HepG2 (cell line): ENCODE results near the gene CES2. TPM values are rescaled to one million over a fixed set of nuclear protein-coding genes. Genes with fewer than 3 reads are reported as not detected.

Experiments
- ATAC-seq: fragments of 200-7000 bp; cut with Tn5 transposase; 3 replicates; pipeline ENCODE4 v1.9.1; 2020; ENCODE audit warnings: mild to moderate bottlenecking, moderate library complexity
- BruUV-seq: library from RNA; stranded (reverse); fragments of 400-500 nt; replicated peaks from 2 replicates; lab custom pipeline; 2021; lab: Mats Ljungman, UMichigan
- CTCF ChIA-PET: fragments of 300-600 bp; formaldehyde crosslinking; extraction: SDS; loops from one replicate; lab custom pipeline; 2021; ENCODE audit warnings: low total read pairs, inconsistent platforms, low intra/inter-chr PET ratio; lab: Yijun Ruan, JAX
- POLR2A ChIA-PET: fragments of 350-600 bp; sonication (Branson Sonifier 250); formaldehyde crosslinking; loops from one replicate; lab custom pipeline; 2020; ENCODE audit warnings: antibody characterized with exemption, inconsistent platforms; lab: Yijun Ruan, JAX
- DNase-seq: peaks from one replicate; pipeline ENCODE4 v3.0.0-alpha.2; 2015; ENCODE audit warnings: low spot score
- FAIRE-seq: peaks from 3 replicates; lab custom pipeline; 2011; peaks lifted over from hg19 to GRCh38; lab: Jason Lieb, UNC
- H2AFZ ChIP-seq: one replicate; pipeline ENCODE4 v1.6.1; 2011; ENCODE audit warnings: low read length, inconsistent platforms
- H3K27ac ChIP-seq: fragments of 300-600 bp; 3 replicates; pipeline ENCODE4 v1.8.0; 2011; ENCODE audit warnings: mixed run types, mild to moderate bottlenecking, mixed read lengths, low read length, inconsistent platforms; ENCODE audit not compliant: insufficient read depth; ENCODE audit errors: extremely low read length
- H3K27me3 ChIP-seq, 2 experiments: fragments of 200-600 bp in 1 of 2; 2 replicates in 1 of 2; 3 replicates in 1 of 2; pipeline versions ENCODE4 v1.6.0 to v1.8.0; 2011; ENCODE audit warnings: low read length in 2 of 2, mild to moderate bottlenecking in 2 of 2, moderate library complexity in 2 of 2, inconsistent platforms in 1 of 2; ENCODE audit not compliant: insufficient read depth in 2 of 2, control insufficient read depth in 1 of 2
- H3K36me3 ChIP-seq, 2 experiments: fragments of 200-600 bp in 1 of 2; replicated peaks in 1 of 2; 2 replicates in 1 of 2; 3 replicates in 1 of 2; pipeline versions ENCODE4 v1.5.1 to v1.8.0; 2011; ENCODE audit warnings: low read length in 2 of 2, inconsistent platforms in 1 of 2; ENCODE audit not compliant: insufficient read depth in 2 of 2, control insufficient read depth in 1 of 2
- H3K4me1 ChIP-seq: 2 replicates; pipeline ENCODE4 v1.5.1; 2012; ENCODE audit warnings: low read length, inconsistent platforms; ENCODE audit not compliant: insufficient read depth
- H3K4me2 ChIP-seq: 2 replicates; pipeline ENCODE4 v1.6.0; 2011; ENCODE audit warnings: low read depth, low read length, inconsistent platforms
- H3K4me3 ChIP-seq, 3 experiments: fragments of 200-600 bp in 1 of 3; sonication (generic), shearing (Covaris generic) in 1 of 3; replicated peaks in 1 of 3; 2 replicates each; pipeline ENCODE4 v1.5.1; 2011 to 2016; ENCODE audit warnings: low read length in 3 of 3, inconsistent platforms in 2 of 3, low read depth in 2 of 3, mild to moderate bottlenecking in 2 of 3, control low read depth in 1 of 3, mixed read lengths in 1 of 3; ENCODE audit not compliant: insufficient read depth in 1 of 3
- H3K79me2 ChIP-seq: one replicate; pipeline ENCODE4 v1.6.1; 2011; ENCODE audit warnings: low read length, inconsistent platforms; ENCODE audit not compliant: insufficient read depth
- H3K9ac ChIP-seq: 2 replicates; pipeline ENCODE4 v1.6.0; 2011; ENCODE audit warnings: mild to moderate bottlenecking, low read depth, low read length, inconsistent platforms; ENCODE audit not compliant: insufficient read depth
- H3K9me3 ChIP-seq: 2 replicates; pipeline ENCODE4 v1.5.1; 2012; ENCODE audit warnings: mild to moderate bottlenecking, low read length
- H4K20me1 ChIP-seq: 2 replicates; pipeline ENCODE4 v1.6.0; 2011; ENCODE audit warnings: inconsistent platforms, mild to moderate bottlenecking, low read length, moderate library complexity; ENCODE audit not compliant: insufficient read depth
- CENPX ChIP-seq: sonication (generic); formaldehyde crosslinking; IDR thresholded peaks from 2 replicates; pipeline ENCODE4 v1.9.0; 2021; ENCODE audit warnings: mild to moderate bottlenecking, missing genetic modification reagents, moderate library complexity
- CREB1 ChIP-seq, 2 experiments: fragments of 450-650 bp in 1 of 2; IDR thresholded peaks; 2 replicates each; pipeline ENCODE4 v1.6.1; 2016 to 2017; ENCODE audit warnings: control low read depth in 1 of 2, mild to moderate bottlenecking in 1 of 2, missing compliant biosample characterization in 1 of 2, missing genetic modification characterization in 1 of 2
- FOSL1 ChIP-seq: sonication (generic); formaldehyde crosslinking; IDR thresholded peaks from 2 replicates; pipeline ENCODE4 v1.9.0; 2021; ENCODE audit warnings: missing genetic modification reagents, borderline replicate concordance
- HNRNPL ChIP-seq: fragments of 200-400 bp; formaldehyde crosslinking; IDR thresholded peaks from 2 replicates; pipeline ENCODE4 v1.6.1; 2017; ENCODE audit warnings: mild to moderate bottlenecking, low read depth, low read length
- JDP2 ChIP-seq: sonication (generic); formaldehyde crosslinking; IDR thresholded peaks from 2 replicates; pipeline ENCODE4 v1.8.1; 2022; ENCODE audit warnings: missing genetic modification reagents, borderline replicate concordance
- NFKB2 ChIP-seq: sonication (generic); formaldehyde crosslinking; IDR thresholded peaks from 2 replicates; pipeline ENCODE4 v1.4.0; 2020; ENCODE audit warnings: missing genetic modification reagents, borderline replicate concordance
- PCBP2 ChIP-seq: fragments of 200-400 bp; formaldehyde crosslinking; optimal IDR thresholded peaks from 2 replicates; pipeline ENCODE3; 2018; ENCODE audit warnings: low read length, low read depth; ENCODE audit not compliant: poor library complexity, severe bottlenecking
- RXRB ChIP-seq: IDR thresholded peaks from 2 replicates; pipeline ENCODE4 v1.6.1; 2016; ENCODE audit warnings: borderline replicate concordance, missing genetic modification reagents, missing compliant biosample characterization
- SKI ChIP-seq: fragments of 450-650 bp; IDR thresholded peaks from one replicate; pipeline ENCODE4 v1.6.1; 2018; ENCODE audit warnings: mild to moderate bottlenecking; ENCODE audit not compliant: partially characterized antibody
- ZKSCAN5 ChIP-seq: sonication (generic); formaldehyde crosslinking; IDR thresholded peaks from 2 replicates; pipeline ENCODE4 v1.5.1; 2020; ENCODE audit warnings: mild to moderate bottlenecking, missing genetic modification reagents
- ZNF136 ChIP-seq: sonication (generic); formaldehyde crosslinking; IDR thresholded peaks from 2 replicates; pipeline ENCODE4 v1.8.1; 2022; ENCODE audit warnings: low read depth, mild to moderate bottlenecking, moderate library complexity, missing genetic modification reagents
- ZNF207 ChIP-seq: fragments of 450-650 bp; IDR thresholded peaks from 2 replicates; pipeline ENCODE4 v1.6.1; 2016; ENCODE audit warnings: antibody characterized with exemption, borderline replicate concordance
- ZNF33A ChIP-seq: sonication (generic); formaldehyde crosslinking; IDR thresholded peaks from 2 replicates; pipeline ENCODE4 v1.5.1; 2020; ENCODE audit warnings: missing genetic modification reagents, mild to moderate bottlenecking, moderate library complexity, borderline replicate concordance
- ZNF768 ChIP-seq: sonication (generic); formaldehyde crosslinking; IDR thresholded peaks from 2 replicates; pipeline ENCODE4 v1.4.0; 2020; ENCODE audit warnings: missing genetic modification reagents
- WGBS: methylation state at CpG from one replicate; pipeline ENCODE4 v1.1.6; 2017; ENCODE audit warnings: low lambda C conversion rate; 5-methylcytosine and 5-hydroxymethylcytosine counted together
- in situ Hi-C: cut with HindIII; loops from 2 replicates; pipeline ENCODE4 v1.10.0; 2017; ENCODE audit warnings: low pct_unique_long_range_greater_than_20kb; ENCODE audit not compliant: extremely low pct_ligation_motif_present
- intact Hi-C: fragments of 100-400 bp; cut with micrococcal nuclease; formaldehyde crosslinking; loops from one replicate; pipeline ENCODE4 v1.10.0; 2022; ENCODE audit not compliant: unreplicated experiment
- polyA plus RNA-seq, 8 experiments: library from polyadenylated mRNA; depleted of rRNA in 3 of 8; stranded (reverse) in 7 of 8; unstranded in 1 of 8; fragments of >200 nt; fragmentation: Illumina TruSeq in 4 of 8; extraction: Trizol in 4 of 8; gene quantifications; 2 replicates each; pipeline versions ENCODE4 v1.2.1 to v1.2.3, GENCODE V29; 2011 to 2016; ENCODE audit warnings: low read depth in 4 of 8, missing spikeins in 1 of 8, mixed read lengths in 1 of 8; ENCODE audit not compliant: insufficient read depth in 1 of 8
- total RNA-seq, 5 experiments: library from RNA; depleted of rRNA; stranded (reverse); fragments of >200 nt; fragmentation: Illumina TruSeq; extraction: Trizol; gene quantifications; 2 replicates each; pipeline ENCODE4 v1.2.3, GENCODE V29; 2016; ENCODE audit warnings: low read depth in 1 of 5
- TF ChIP-seq, protein P1 (sequence below): sonication (generic); formaldehyde crosslinking; IDR thresholded peaks from 2 replicates; pipeline ENCODE4 v1.4.0; 2020; ENCODE audit warnings: mild to moderate bottlenecking, missing genetic modification reagents
- TF ChIP-seq, protein P2 (sequence below): sonication (generic); formaldehyde crosslinking; IDR thresholded peaks from 2 replicates; pipeline ENCODE4 v1.4.0; 2020; ENCODE audit warnings: missing genetic modification reagents

CES2 gene
- total and polyA plus RNA-seq, 2 of the 13 experiments (the other 11 are each of a cell fraction or from before 2014, with no cell fraction given) = 50.6 to 63.8 TPM

DNA sequence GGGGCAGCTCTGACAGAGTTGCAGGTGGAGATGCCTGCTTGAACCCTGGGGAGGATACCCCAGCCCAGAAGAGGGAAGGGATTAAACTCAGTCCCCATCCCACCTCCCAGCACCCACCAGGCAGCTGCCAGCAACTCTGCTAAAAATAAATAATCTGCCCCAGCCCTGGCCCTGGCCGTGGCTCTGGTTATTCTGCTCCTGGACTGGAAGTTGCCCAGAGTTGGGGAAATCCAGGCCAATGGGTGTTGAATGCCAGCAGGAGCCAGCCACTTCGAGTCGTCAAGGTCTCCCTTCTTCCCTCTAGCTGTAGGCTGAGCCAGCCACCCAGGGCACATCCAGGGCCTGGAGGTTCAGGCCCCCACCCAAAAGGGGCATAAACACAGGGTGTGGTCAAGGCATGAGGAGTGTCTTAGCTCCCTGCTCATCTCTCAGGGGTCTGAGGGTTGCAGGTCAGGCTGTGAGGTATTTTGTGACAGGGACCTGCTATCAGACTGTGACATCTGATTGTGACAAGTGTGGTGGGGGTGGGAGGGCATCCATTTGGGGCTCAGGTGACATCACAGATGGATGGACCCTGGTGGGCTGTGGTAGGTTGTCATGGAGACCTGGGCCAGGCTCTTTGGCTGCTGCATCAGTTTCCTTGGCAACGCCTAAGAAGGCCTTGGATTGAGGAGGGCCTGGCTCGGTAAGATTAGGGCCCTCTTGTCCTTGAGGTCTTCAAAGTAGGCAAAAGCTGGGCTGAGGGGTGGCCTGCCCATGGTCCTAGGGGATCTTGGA lies 9.0 kb upstream of the CES2 start:
- H2AFZ ChIP-seq = no peak overlapping the region
- H3K27ac ChIP-seq = no peak overlapping the region
- DNase-seq (no peak), FAIRE-seq (no peak), ATAC-seq (no peak; the same call in 2 of the 3 replicates)
- H3K79me2 ChIP-seq = no peaks in the 10 kb centered on the region
- intact Hi-C loops (no loop called here), in situ Hi-C loops (no loop called here)
- H3K9ac ChIP-seq = no peak overlapping the region
- H4K20me1 ChIP-seq = no peaks in the 10 kb centered on the region
- CTCF ChIA-PET = interaction anchor here (2.9 kb wide), 1 partner anchor 31 kb away, joined by 28 read pairs; no protein-coding TSS in a partner anchor
- peaks cover 48% of the 10 kb centered on the region for H3K4me1 ChIP-seq
- no peak for TF ChIP-seq PCBP2
- 0 out of 2 replicates have a peak, but pooled peaks have one; percentile 13 for TF ChIP-seq NFKB2
- TF ChIP-seq CREB1 (IDR thresholded peaks at IDR 0.05) = peak; percentile 53; the same call in 1 of the 2 replicates
- no peak for TF ChIP-seq CREB1 (CRISPR knock-in tag; IDR thresholded peaks at IDR 0.05)
- TF ChIP-seq ZNF207 = no peak
- TF ChIP-seq ZNF768 (CRISPR knock-in tag) = no peak
- TF ChIP-seq JDP2 (CRISPR knock-in tag) = no peak
- no peak for TF ChIP-seq FOSL1 (CRISPR knock-in tag)
- TF ChIP-seq, protein P1, sequence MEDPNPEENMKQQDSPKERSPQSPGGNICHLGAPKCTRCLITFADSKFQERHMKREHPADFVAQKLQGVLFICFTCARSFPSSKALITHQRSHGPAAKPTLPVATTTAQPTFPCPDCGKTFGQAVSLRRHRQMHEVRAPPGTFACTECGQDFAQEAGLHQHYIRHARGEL (CRISPR knock-in tag) = 0 out of 2 replicates have a peak, but pooled peaks have one; percentile 23
- no peak for TF ChIP-seq ZNF136
- no peak for TF ChIP-seq ZKSCAN5 (CRISPR knock-in tag)
- TF ChIP-seq, protein P2, sequence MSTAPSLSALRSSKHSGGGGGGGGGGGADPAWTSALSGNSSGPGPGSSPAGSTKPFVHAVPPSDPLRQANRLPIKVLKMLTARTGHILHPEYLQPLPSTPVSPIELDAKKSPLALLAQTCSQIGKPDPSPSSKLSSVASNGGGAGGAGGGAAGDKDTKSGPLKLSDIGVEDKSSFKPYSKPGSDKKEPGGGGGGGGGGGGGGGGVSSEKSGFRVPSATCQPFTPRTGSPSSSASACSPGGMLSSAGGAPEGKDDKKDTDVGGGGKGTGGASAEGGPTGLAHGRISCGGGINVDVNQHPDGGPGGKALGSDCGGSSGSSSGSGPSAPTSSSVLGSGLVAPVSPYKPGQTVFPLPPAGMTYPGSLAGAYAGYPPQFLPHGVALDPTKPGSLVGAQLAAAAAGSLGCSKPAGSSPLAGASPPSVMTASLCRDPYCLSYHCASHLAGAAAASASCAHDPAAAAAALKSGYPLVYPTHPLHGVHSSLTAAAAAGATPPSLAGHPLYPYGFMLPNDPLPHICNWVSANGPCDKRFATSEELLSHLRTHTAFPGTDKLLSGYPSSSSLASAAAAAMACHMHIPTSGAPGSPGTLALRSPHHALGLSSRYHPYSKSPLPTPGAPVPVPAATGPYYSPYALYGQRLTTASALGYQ = no peak
- TF ChIP-seq CENPX (CRISPR knock-in tag) = no peak
- TF ChIP-seq SKI = no peak
- TF ChIP-seq ZNF33A = no peak
- TF ChIP-seq RXRB (CRISPR knock-in tag) = no peak
- TF ChIP-seq HNRNPL = no peak
- 62% methylated on average over 3 of the region's 5 CpGs for WGBS
- peaks cover 5 to 18% of the 10 kb centered on the region in 2 experiments; a peak in 4 of 5 replicates for H3K27me3 ChIP-seq
- no peaks in the 10 kb centered on the region for H3K9me3 ChIP-seq
- POLR2A ChIA-PET = interaction anchor here (0.8 to 3.8 kb wide), 3 partner anchors 8 to 26 kb away, joined by 4 to 23 read pairs (median 16); partner anchors contain the start of gene CIAO2B
- H3K36me3 ChIP-seq = no peaks in the 10 kb centered on the region
- no peak overlapping the region for H3K4me3 ChIP-seq
- no TSS peak for BruUV-seq
- H3K4me2 ChIP-seq = no peak overlapping the region
